Lower leg skin (tissue), 3 donors: ENCODE results near the gene TAX1BP3.

Experiments
- POLR2A ChIP-seq, 2 donors: fragments of 450-650 bp; IDR thresholded peaks; one replicate each; pipeline ENCODE4 v1.6.1; 2016 to 2017; ENCODE audit warnings: antibody characterized with exemption in 2 of 2, mild to moderate bottlenecking in 1 of 2, moderate library complexity in 1 of 2
- TF ChIP-seq, protein P1 (sequence below), 3 donors: fragments of 450-650 bp; IDR thresholded peaks; one replicate each; pipeline ENCODE4 v1.5.1; 2016; ENCODE audit warnings: antibody characterized with exemption in 3 of 3, mild to moderate bottlenecking in 3 of 3, moderate library complexity in 2 of 3

DNA sequence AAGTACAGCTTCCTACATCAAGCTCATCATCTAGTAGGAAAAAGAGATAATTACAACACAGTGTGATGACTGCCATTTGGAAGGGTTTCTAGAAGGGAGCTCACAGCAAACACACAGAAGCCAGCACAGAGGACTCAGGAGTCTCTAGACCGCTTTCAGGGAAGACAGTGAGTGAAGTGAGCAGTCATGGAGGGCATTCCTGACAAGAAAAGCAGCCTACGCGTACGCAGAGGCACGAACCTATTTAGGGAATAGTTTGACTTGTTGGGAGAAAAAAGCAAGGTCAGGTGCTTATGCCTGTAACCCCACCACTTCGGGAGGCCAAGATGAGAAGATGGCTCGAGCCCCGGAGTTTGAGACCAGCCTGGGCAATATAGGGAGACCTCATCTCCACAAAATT, 46.9 kb upstream of the TAX1BP3 start:
- TF ChIP-seq, protein P1, sequence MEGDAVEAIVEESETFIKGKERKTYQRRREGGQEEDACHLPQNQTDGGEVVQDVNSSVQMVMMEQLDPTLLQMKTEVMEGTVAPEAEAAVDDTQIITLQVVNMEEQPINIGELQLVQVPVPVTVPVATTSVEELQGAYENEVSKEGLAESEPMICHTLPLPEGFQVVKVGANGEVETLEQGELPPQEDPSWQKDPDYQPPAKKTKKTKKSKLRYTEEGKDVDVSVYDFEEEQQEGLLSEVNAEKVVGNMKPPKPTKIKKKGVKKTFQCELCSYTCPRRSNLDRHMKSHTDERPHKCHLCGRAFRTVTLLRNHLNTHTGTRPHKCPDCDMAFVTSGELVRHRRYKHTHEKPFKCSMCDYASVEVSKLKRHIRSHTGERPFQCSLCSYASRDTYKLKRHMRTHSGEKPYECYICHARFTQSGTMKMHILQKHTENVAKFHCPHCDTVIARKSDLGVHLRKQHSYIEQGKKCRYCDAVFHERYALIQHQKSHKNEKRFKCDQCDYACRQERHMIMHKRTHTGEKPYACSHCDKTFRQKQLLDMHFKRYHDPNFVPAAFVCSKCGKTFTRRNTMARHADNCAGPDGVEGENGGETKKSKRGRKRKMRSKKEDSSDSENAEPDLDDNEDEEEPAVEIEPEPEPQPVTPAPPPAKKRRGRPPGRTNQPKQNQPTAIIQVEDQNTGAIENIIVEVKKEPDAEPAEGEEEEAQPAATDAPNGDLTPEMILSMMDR (IDR thresholded peaks at IDR 0.05), result no peak
- no peak for TF ChIP-seq POLR2A (IDR thresholded peaks at IDR 0.05)
